Measurements from ENCODE around the gene TMEM19.

The TMEM19 gene

GRCh38 chr12:71710276-71711125 is 24.6 kb downstream of the TMEM19 start:
- peak overlapping the region; percentile 86 for H3K27ac ChIP-seq (ENCODE audit: low read depth, low read length)
- H3K27me3 ChIP-seq (ENCODE audit: insufficient read depth, low read length), result no peaks in the 10 kb centered on the region
- H3K79me2 ChIP-seq (ENCODE audit: control insufficient read depth, insufficient read depth, low read length, unreplicated experiment), result no peaks in the 10 kb centered on the region
- H2AFZ ChIP-seq (ENCODE audit: low read length, unreplicated experiment), result peak overlapping the region; percentile 72
- no peaks in the 10 kb centered on the region; the same call in 1 of the 2 replicates for H3K36me3 ChIP-seq (ENCODE audit: insufficient read depth, low read length)
- peak overlapping the region; percentile 16; the same call in 1 of the 2 replicates for H3K4me3 ChIP-seq (ENCODE audit: low read depth, low read length)
- H3K4me1 ChIP-seq (ENCODE audit: control insufficient read depth, insufficient read depth, low read length, unreplicated experiment), result peaks cover 23% of the 10 kb centered on the region

GRCh38 chr12:71718611-71719010 is 32.7 kb downstream of the TMEM19 start:
- no peaks in the 10 kb centered on the region for H3K79me2 ChIP-seq (ENCODE audit: control insufficient read depth, insufficient read depth, low read length, unreplicated experiment)
- no peak overlapping the region for H2AFZ ChIP-seq (ENCODE audit: low read length, unreplicated experiment)
- H3K4me3 ChIP-seq (ENCODE audit: low read depth, low read length), result no peak overlapping the region
- H3K27ac ChIP-seq (ENCODE audit: low read depth, low read length), result no peak overlapping the region
- H3K27me3 ChIP-seq (ENCODE audit: insufficient read depth, low read length), result no peaks in the 10 kb centered on the region
- no peaks in the 10 kb centered on the region for H3K36me3 ChIP-seq (ENCODE audit: insufficient read depth, low read length)
- H3K4me1 ChIP-seq (ENCODE audit: control insufficient read depth, insufficient read depth, low read length, unreplicated experiment), result no peaks in the 10 kb centered on the region

- H3K4me3 ChIP-seq (ENCODE audit: low read depth, low read length), result no peak overlapping the region
- H2AFZ ChIP-seq (ENCODE audit: low read length, unreplicated experiment), result no peak overlapping the region
- H3K27me3 ChIP-seq (ENCODE audit: insufficient read depth, low read length), result no peaks in the 10 kb centered on the region
- no peaks in the 10 kb centered on the region for H3K36me3 ChIP-seq (ENCODE audit: insufficient read depth, low read length)
- no peak overlapping the region for H3K27ac ChIP-seq (ENCODE audit: low read depth, low read length)
- H3K4me1 ChIP-seq (ENCODE audit: control insufficient read depth, insufficient read depth, low read length, unreplicated experiment), result no peaks in the 10 kb centered on the region
- H3K79me2 ChIP-seq (ENCODE audit: control insufficient read depth, insufficient read depth, low read length, unreplicated experiment), result no peaks in the 10 kb centered on the region
Observed at GRCh38 chr12:71719647-71720370, 33.9 kb downstream of the TMEM19 start.

GRCh38 chr12:71721783-71722505 is 36.1 kb downstream of the TMEM19 start:
- Histone ChIP-seq H3K36me3 (ENCODE audit: insufficient read depth, low read length) (no peaks in the 10 kb centered on the region), H2AFZ (ENCODE audit: low read length, unreplicated experiment) (no peak overlapping the region), H3K27me3 (ENCODE audit: insufficient read depth, low read length) (no peaks in the 10 kb centered on the region)

DNA sequence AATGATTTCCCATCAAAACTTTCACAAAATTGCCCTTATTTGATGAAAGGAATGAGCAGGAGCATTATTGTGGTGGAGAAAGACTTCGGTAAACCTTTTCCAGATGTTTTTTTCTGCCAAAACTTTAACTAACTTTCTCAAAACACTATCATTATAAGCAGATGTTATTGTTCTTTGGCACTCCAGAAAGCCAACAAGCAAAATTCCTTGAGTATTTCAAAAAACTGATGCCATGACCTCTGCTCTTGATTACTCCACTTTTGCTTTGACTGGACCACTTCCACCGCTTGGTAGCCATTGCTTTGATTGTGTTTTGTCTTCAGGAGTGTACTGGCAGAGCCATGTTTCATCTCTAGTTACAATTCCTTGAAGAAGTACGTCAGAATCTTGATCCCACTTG is 39.1 kb downstream of the TMEM19 start:
- H3K4me3 ChIP-seq (ENCODE audit: low read depth, low read length), result no peak overlapping the region
- no peaks in the 10 kb centered on the region for H3K79me2 ChIP-seq (ENCODE audit: control insufficient read depth, insufficient read depth, low read length, unreplicated experiment)
- no peak overlapping the region for H3K27ac ChIP-seq (ENCODE audit: low read depth, low read length)
- H3K4me1 ChIP-seq (ENCODE audit: control insufficient read depth, insufficient read depth, low read length, unreplicated experiment), result no peaks in the 10 kb centered on the region
- no peak overlapping the region for H2AFZ ChIP-seq (ENCODE audit: low read length, unreplicated experiment)
- no peaks in the 10 kb centered on the region for H3K36me3 ChIP-seq (ENCODE audit: insufficient read depth, low read length)
- H3K27me3 ChIP-seq (ENCODE audit: insufficient read depth, low read length), result no peaks in the 10 kb centered on the region

More at GRCh38 chr12:71721783-71722505, 36.1 kb downstream of the TMEM19 start:
- Histone ChIP-seq H3K4me1 (ENCODE audit: control insufficient read depth, insufficient read depth, low read length, unreplicated experiment) (no peaks in the 10 kb centered on the region), H3K79me2 (ENCODE audit: control insufficient read depth, insufficient read depth, low read length, unreplicated experiment) (no peaks in the 10 kb centered on the region), H3K27ac (ENCODE audit: low read depth, low read length) (no peak overlapping the region), H3K4me3 (ENCODE audit: low read depth, low read length) (no peak overlapping the region)

- H3K4me1 ChIP-seq (ENCODE audit: control insufficient read depth, insufficient read depth, low read length, unreplicated experiment), result no peaks in the 10 kb centered on the region
- H3K4me3 ChIP-seq (ENCODE audit: low read depth, low read length), result no peak overlapping the region
- no peak overlapping the region for H2AFZ ChIP-seq (ENCODE audit: low read length, unreplicated experiment)
- no peak overlapping the region for H3K27ac ChIP-seq (ENCODE audit: low read depth, low read length)
- H3K36me3 ChIP-seq (ENCODE audit: insufficient read depth, low read length), result no peaks in the 10 kb centered on the region
- no peaks in the 10 kb centered on the region for H3K79me2 ChIP-seq (ENCODE audit: control insufficient read depth, insufficient read depth, low read length, unreplicated experiment)
- no peaks in the 10 kb centered on the region for H3K27me3 ChIP-seq (ENCODE audit: insufficient read depth, low read length)
Observed at GRCh38 chr12:71726548-71726947, 40.7 kb downstream of the TMEM19 start.

DNA sequence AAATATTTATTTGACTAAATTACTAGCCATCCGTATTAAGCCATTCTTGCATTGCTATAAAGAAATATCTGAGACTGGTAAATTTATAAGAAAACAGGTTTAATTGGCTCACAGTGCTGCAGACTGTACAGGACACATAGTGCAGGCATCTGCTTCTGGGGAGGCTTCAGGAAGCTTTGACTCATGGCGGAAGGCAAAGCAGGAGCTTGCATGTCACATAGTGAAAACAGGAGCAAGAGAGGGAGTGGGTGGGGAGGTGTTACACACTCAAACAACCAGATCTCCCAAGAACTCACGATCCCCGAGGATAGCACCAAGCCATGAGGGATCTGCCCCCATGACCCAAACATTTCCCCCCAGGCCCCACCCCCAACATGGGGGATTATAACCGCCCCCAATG is 42.1 kb downstream of the TMEM19 start:
- no peak overlapping the region for H3K27ac ChIP-seq (ENCODE audit: low read depth, low read length)

GRCh38 chr12:71730936-71731335 is 45.1 kb downstream of the TMEM19 start:
- H3K79me2 ChIP-seq (ENCODE audit: control insufficient read depth, insufficient read depth, low read length, unreplicated experiment), result no peaks in the 10 kb centered on the region
- H3K27ac ChIP-seq (ENCODE audit: low read depth, low read length), result no peak overlapping the region
- no peak overlapping the region for H2AFZ ChIP-seq (ENCODE audit: low read length, unreplicated experiment)
- no peak overlapping the region for H3K4me3 ChIP-seq (ENCODE audit: low read depth, low read length)
- H3K4me1 ChIP-seq (ENCODE audit: control insufficient read depth, insufficient read depth, low read length, unreplicated experiment), result no peaks in the 10 kb centered on the region
- H3K36me3 ChIP-seq (ENCODE audit: insufficient read depth, low read length), result no peaks in the 10 kb centered on the region
- H3K27me3 ChIP-seq (ENCODE audit: insufficient read depth, low read length), result no peaks in the 10 kb centered on the region

More for the DNA sequence above, 42.1 kb downstream of the TMEM19 start:
- no peaks in the 10 kb centered on the region for H3K4me1 ChIP-seq (ENCODE audit: control insufficient read depth, insufficient read depth, low read length, unreplicated experiment)
- no peak overlapping the region for H3K4me3 ChIP-seq (ENCODE audit: low read depth, low read length)
- H3K79me2 ChIP-seq (ENCODE audit: control insufficient read depth, insufficient read depth, low read length, unreplicated experiment), result no peaks in the 10 kb centered on the region
- no peak overlapping the region for H2AFZ ChIP-seq (ENCODE audit: low read length, unreplicated experiment)
- no peaks in the 10 kb centered on the region for H3K36me3 ChIP-seq (ENCODE audit: insufficient read depth, low read length)
- no peaks in the 10 kb centered on the region for H3K27me3 ChIP-seq (ENCODE audit: insufficient read depth, low read length)

- Histone ChIP-seq H3K4me3 (ENCODE audit: low read depth, low read length) (no peak overlapping the region), H3K4me1 (ENCODE audit: control insufficient read depth, insufficient read depth, low read length, unreplicated experiment) (no peaks in the 10 kb centered on the region), H3K36me3 (ENCODE audit: insufficient read depth, low read length) (no peaks in the 10 kb centered on the region), H2AFZ (ENCODE audit: low read length, unreplicated experiment) (no peak overlapping the region), H3K27me3 (ENCODE audit: insufficient read depth, low read length) (no peaks in the 10 kb centered on the region), H3K79me2 (ENCODE audit: control insufficient read depth, insufficient read depth, low read length, unreplicated experiment) (no peaks in the 10 kb centered on the region), H3K27ac (ENCODE audit: low read depth, low read length) (no peak overlapping the region)
Observed at GRCh38 chr12:71731439-71732356, 45.8 kb downstream of the TMEM19 start.

- no peaks in the 10 kb centered on the region for H3K4me1 ChIP-seq (ENCODE audit: control insufficient read depth, insufficient read depth, low read length, unreplicated experiment)
- H3K79me2 ChIP-seq (ENCODE audit: control insufficient read depth, insufficient read depth, low read length, unreplicated experiment), result no peaks in the 10 kb centered on the region
- no peak overlapping the region for H3K27ac ChIP-seq (ENCODE audit: low read depth, low read length)
- H3K36me3 ChIP-seq (ENCODE audit: insufficient read depth, low read length), result no peaks in the 10 kb centered on the region
- no peaks in the 10 kb centered on the region for H3K27me3 ChIP-seq (ENCODE audit: insufficient read depth, low read length)
- H2AFZ ChIP-seq (ENCODE audit: low read length, unreplicated experiment), result no peak overlapping the region
- H3K4me3 ChIP-seq (ENCODE audit: low read depth, low read length), result no peak overlapping the region
Observed at GRCh38 chr12:71732357-71732712, 46.5 kb downstream of the TMEM19 start.

Data from ACC112 (cell line).